GM13976 (cell line): ENCODE measurements around the gene SUB1.
"Not testable (repeated sequence)": the region's sequence is repeated elsewhere in the genome, so short reads cannot be mapped to it uniquely, and the experiment has no call there.

Experiments used
- DNase-seq: peaks from one replicate; pipeline ENCODE4 v3.0.0; 2012; ENCODE audit warnings: low spot score
- CTCF ChIP-seq: IDR thresholded peaks from 2 replicates; pipeline ENCODE4 v1.5.1; 2012; ENCODE audit warnings: borderline replicate concordance, mild to moderate bottlenecking; ENCODE audit not compliant: insufficient read depth; ENCODE audit errors: extremely low read depth, missing control alignments, control extremely low read depth
- in situ Hi-C: fragments of 300-500 bp; cut with MboI; formaldehyde crosslinking; loops from one replicate; pipeline ENCODE4 v1.12.0; 2022; ENCODE audit warnings: low sequenced_read_pairs, mixed read lengths, inconsistent platforms; ENCODE audit not compliant: unreplicated experiment

The SUB1 gene

GRCh38 chr5:32625547-32625946 is 40.2 kb downstream of the SUB1 start:
- in situ Hi-C loops, result no loop called here
- TF ChIP-seq CTCF, result no peak
- DNase-seq, result no peak

GRCh38 chr5:32627219-32627870 is 42.0 kb downstream of the SUB1 start:
- DNase-seq, result no peak
- in situ Hi-C loops, result no loop called here
- TF ChIP-seq CTCF, result no peak

GRCh38 chr5:32628049-32628844 is 42.9 kb downstream of the SUB1 start:
- DNase-seq, result no peak
- in situ Hi-C loops, result no loop called here
- no peak for TF ChIP-seq CTCF

GRCh38 chr5:32630867-32631491 is 45.6 kb downstream of the SUB1 start:
- in situ Hi-C loops, result no loop called here
- TF ChIP-seq CTCF, result no peak
- no peak for DNase-seq

GRCh38 chr5:32633017-32633416 is 47.7 kb downstream of the SUB1 start:
- in situ Hi-C loops, DNase-seq: not testable (repeated sequence)

- DNase-seq, result no peak
- TF ChIP-seq CTCF, result no peak
- in situ Hi-C loops, result no loop called here
Observed at GRCh38 chr5:32638309-32638708, 53.0 kb downstream of the SUB1 start.

GRCh38 chr5:32639943-32640342 is 54.6 kb downstream of the SUB1 start:
- no peak for DNase-seq
- in situ Hi-C loops, result no loop called here
- TF ChIP-seq CTCF, result no peak
